ENCODE results near the gene IL1RAPL1.
A peak's percentile ranks its signal among the peaks of the same experiment; 100 is the strongest.

Gene IL1RAPL1

GRCh38 chrX:29665532-29665931 is 1078.3 kb downstream of the IL1RAPL1 start:
- no peak for DNase-seq

DNA sequence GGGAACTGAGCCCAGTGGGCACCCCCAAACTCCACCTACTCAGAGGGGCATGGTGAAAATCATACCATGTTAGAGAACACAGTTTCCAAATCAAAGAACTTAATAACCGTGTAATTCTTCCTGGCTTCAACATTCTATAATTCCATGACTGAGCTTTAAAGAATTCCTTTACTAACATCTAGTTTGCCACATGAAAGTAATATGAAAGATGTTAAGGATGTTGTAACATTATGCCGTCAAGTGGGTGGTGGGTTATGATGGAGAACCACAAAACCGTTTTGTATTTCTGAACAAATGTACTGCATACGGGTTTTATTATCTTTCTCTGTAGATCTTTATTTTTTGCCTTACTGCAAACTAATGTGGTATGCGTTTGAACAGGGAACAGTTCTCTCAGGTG is 1079.1 kb downstream of the IL1RAPL1 start:
- no peak for DNase-seq

DNA sequence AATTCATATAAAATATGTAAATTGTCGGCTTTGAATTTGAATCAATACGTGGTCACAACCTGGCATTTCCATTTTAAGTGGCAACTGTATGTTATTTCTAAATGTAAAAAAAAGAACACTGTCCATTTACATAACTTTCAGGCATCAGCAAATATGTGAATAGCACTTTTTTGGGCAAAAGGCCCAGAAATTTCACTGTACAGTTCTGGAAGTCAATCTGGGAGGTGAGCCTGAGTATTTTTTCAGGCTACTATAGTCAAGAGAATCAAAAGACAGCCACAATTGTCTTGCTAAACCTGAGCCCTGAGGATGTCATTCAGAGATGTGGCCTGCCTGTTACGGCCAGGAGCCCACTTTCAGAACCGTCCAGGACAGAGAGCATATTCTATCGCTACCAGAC is 1084.2 kb downstream of the IL1RAPL1 start:
- DNase-seq, result no peak

- DNase-seq, result peak; percentile 21
These were observed 1100.4 kb downstream of the IL1RAPL1 start for GRCh38 chrX:29687687-29688086.

- no peak for DNase-seq
These were observed 1102.8 kb downstream of the IL1RAPL1 start for GRCh38 chrX:29690061-29690460.

DNA sequence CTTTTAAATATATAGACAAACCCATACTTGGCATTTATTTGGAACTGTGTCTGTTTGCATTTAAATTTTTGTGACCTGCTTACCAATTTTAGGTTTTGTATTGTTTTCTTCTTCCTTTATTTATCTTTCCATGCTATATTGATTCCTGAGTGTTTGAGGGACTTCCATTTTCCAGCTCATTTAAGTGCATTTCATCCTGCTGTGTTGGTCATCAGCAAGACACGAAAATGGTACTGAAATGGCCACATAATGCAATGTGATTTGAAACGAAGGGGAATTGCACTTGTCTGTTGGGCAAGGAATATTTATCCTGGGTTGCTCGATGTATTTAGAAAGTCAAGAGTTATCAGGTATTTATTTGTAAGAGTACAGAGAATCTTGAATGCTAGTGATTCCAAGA is 1103.8 kb downstream of the IL1RAPL1 start:
- DNase-seq, result no peak

DNA sequence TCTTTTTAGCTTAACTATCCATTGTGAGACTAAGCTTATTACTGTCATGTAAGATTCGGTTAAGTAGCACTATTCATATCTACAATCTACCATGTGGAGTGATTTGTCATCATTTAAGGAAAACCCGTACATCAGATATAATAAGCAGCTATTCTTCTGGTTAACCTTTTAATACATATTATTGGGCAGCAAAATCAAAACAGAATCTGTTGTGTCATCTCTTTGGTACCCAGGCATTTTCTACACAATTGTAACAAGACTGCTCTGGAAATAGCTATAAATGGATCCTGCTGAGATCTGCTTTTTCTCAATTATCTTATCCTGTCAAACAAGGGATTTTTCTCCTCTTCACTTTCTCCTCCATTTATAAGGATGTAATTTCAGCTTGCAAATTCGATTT is 1106.7 kb downstream of the IL1RAPL1 start:
- no peak for DNase-seq

GRCh38 chrX:29699239-29699638 is 1112.0 kb downstream of the IL1RAPL1 start:
- DNase-seq, result no peak

DNA sequence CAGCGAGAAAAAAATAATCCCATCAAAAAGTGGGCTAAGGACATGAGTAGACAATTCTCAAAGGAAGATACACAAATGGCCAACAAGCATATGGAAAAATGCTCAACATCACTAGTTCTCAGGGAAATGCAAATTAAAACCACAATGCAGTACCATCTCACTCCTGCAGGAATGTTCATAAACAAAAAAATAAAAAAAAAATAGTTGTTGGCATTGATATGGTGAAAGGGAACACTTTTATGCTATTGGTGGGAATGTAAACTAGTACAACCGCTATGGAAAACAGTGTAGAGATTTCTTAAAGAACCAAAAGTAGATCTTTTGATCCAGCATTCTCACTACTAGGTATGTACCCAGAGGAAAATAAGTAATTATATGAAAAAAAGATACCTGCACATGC is 1119.8 kb downstream of the IL1RAPL1 start:
- DNase-seq, result no peak

GRCh38 chrX:29721152-29721551 is 1133.9 kb downstream of the IL1RAPL1 start:
- DNase-seq, result no peak

DNA sequence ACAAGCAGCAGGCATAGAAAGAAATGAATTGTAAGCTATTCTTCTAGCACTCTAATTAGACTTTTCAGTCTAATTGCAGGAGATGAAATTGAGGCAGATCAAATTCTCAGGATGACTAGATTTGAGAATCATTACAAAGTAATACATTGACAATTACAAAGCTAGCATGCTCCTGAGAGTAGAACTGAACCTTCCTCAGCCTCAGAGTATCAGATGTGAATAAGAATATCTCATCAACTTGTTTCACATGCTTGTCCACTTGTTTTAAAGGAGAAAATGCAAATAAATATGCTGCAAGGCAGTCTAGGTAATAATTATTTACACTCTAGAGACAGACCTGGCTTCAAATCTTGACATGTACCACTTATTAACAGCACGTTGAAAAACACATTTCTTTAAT is 1137.1 kb downstream of the IL1RAPL1 start:
- DNase-seq, result no peak

DNA sequence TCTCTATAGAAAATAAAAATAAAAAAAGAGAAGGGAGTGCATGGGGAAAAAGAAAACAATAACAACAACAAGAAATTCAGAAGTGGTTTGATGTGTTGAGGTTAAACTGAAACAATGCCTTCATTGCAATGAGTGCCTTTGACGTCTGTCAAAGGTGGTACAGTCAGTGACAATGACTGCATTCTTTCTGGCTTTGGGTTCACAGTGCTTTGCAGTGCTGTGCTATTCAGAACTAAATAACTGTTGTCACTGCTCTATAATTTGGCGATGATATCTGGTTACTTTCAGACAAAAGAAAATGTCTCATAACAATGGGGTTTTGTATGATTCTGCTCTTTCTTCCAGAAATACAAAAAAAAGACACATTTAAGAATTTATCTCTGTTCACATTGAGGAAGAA is 1139.6 kb downstream of the IL1RAPL1 start:
- peak; percentile 46 for DNase-seq

GRCh38 chrX:29728639-29729038 is 1141.4 kb downstream of the IL1RAPL1 start:
- no peak for DNase-seq

DNA sequence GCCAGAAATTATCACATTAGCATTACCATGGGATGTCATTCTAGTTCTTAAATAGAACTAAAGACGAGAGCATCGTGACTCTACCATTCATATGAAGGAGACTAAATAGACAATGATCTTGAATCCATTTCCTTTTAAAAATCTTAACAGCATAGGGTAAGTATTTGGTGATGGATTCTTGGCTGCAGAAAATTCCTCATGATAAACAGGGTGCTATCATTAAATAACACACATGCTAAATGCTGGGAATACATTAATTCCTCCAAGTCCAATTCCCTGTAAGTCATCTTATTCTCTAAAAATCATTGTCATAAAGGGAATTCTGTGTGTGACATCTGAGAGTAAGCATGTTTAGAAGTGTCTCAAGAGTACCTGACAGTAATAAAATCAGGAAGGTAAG is 1157.7 kb downstream of the IL1RAPL1 start:
- DNase-seq, result no peak

GRCh38 chrX:29746326-29746725 is 1159.1 kb downstream of the IL1RAPL1 start:
- no peak for DNase-seq

- DNase-seq, result peak; percentile 17
These were observed 1174.8 kb downstream of the IL1RAPL1 start for GRCh38 chrX:29762006-29762405.

DNA sequence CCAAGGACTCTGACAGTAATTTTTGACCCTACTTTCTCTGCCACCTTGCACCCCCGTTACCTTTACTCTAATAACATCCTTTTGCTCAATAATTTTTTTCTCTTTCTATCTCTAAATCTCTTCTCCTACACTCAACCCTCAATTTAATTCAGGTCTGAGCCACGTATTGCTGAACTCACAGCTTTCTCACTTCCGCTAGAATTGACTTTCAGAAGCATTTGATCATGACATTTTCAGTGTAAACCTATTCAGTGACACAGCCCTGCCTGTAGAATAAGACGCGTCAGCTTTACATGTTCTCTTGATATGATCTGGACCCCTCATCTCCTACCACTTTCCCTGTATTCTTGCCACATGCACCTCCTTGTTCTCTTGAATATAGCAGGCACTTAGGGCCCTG is 1188.6 kb downstream of the IL1RAPL1 start:
- no peak for DNase-seq

- DNase-seq, result no peak
These were observed 1200.4 kb downstream of the IL1RAPL1 start for GRCh38 chrX:29787656-29788055.

DNA sequence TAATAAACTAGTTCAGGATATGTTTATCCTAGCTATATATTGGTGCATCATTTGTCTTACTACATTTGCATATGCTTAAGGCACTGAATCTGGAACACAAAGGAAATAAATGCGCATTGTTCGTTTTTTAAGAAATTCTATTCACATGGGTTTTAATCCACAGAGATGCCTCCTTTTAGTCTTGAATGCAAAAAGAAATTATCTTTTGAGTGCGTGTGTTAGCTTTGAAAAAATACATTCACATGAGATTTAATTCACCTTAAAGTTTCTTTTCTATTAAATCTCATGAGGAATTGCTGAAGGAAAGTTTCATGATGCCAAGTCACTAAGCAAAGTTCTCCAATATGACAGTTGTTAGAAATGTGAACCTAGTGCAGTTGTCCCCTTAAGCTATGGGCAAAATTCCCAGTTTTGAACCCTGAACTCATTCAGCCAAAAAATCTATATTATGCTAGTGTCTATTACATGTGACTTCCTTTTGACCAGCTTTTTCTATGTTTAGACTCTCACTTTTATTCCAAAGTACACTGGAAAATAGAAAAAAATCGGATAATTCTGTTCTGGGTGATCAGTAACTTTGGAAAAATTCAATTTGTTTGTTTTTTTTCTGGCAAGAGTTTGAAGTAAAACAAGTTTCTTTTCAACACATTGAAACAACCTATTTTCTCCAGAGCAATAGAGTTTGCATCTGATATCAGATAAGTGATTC is 1201.9 kb downstream of the IL1RAPL1 start:
- no peak for DNase-seq

DNA sequence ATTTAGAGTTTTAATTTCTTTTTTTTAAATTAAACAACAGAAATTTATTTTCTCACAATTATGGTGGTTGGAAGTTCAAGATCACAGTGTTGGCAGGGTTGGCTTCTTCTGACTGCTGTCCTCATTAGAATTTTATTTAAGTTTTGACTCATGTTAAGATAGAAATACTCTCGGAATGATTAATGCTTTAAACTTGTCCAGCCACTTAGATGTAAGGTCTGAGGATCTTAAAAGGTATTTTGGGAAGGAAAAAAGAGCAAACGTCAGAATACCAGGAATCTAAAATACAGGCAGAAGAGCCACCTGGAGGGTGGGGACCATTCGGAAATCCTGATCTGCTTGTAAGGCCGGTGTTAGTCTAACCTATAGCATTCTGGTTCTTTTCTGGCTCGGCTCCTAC is 1205.1 kb downstream of the IL1RAPL1 start:
- no peak for DNase-seq

DNA sequence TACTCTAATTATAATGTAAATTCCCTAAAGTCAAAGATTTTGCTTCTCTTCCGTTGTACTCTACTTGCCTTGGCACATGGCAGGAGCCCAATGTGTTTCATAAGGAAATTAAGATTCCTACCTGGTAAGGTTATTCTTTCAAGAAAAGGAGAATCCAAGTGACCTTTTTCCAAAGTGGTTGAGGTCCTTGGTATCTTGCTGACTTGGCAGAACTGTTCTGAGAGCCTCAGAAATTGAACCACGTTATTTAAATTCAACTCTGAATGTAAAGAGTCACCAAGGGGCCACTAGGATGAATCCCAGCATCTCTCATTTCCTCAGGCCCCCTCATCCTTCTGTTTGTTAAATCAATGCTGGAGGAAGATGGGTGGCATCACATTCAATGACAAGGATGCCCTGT is 1209.9 kb downstream of the IL1RAPL1 start:
- DNase-seq, result no peak

DNA sequence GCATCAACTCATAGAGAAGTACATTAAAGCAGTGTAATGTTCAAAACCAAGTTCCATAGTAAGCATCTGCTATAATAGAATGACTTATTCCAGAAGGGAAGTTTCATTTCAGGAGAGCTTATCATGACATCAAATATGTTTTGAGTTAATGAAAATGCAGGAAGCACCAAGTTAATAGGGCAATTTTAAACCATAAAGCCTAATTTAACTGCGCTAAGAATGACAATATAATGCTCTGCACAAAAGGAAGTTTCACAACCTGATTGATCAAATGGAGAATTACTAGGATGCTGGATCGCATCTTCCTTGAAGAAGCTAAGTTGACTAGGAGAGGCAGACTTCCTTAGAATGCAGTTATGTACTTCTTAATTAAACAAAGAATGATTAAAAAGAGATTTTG is 1211.2 kb downstream of the IL1RAPL1 start:
- DNase-seq, result no peak

- DNase-seq, result no peak
These were observed 1225.9 kb downstream of the IL1RAPL1 start for GRCh38 chrX:29813174-29813573.

DNA sequence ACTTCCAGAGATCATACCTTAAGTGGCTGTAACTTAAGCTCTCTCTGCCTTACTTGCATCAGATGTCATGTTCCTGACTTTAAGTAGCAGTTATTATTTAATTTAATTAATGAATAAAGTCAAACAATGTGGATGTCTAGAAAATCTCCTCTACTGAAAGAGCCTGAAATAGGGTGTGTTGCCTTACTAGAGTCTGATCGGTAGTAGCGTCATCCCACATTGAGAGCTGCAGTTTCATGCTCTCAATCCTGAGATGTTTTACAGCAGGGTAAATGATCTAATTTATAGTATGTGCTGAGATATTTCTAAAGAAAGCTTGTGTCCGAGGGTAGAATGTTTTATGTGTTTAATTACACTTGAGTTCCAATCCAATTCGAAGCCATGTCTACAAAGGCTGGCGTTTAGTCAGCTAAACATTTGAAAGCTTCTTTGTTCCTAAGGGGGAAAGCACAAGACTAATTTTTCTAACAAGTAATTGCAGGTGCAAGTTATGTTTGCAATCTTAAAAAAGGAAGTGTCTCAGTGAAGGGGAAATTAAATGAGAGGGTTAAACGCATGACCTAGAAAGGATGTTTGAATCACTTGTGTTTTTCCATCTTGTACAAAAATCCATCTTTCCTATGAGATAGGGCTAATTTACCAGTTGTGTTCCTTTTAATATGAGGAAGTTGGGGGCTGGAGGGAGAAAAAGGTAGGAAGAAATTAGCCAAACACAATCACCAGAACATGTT is 1237.1 kb downstream of the IL1RAPL1 start:
- no peak for DNase-seq

GRCh38 chrX:29826742-29827141 is 1239.5 kb downstream of the IL1RAPL1 start:
- DNase-seq, result no peak
